ENCODE measurements around the gene PLD5.
"Not testable (repeated sequence)": the region's sequence is repeated elsewhere in the genome, so short reads cannot be mapped to it uniquely, and the experiment has no call there.

Gene PLD5

DNA sequence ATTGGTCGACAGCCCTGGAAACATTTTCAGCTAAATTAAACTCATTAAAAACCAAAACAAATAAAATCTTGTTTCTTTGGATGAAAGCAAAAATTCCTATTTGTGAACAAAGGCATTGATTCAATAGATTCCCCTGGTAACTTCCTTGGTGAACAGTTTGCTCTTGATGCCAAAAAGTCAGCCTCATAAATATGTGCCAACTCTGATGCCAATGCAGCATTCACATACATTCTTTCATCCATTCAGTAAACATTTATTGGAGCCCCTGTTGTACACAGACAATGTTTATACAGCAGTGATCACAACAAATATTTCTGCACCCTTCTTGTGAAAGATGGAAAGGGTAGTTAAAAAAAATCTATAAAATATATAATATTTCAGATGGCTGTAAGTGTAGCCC lies 107.8 kb downstream of the PLD5 start:
- no peak for DNase-seq

DNA sequence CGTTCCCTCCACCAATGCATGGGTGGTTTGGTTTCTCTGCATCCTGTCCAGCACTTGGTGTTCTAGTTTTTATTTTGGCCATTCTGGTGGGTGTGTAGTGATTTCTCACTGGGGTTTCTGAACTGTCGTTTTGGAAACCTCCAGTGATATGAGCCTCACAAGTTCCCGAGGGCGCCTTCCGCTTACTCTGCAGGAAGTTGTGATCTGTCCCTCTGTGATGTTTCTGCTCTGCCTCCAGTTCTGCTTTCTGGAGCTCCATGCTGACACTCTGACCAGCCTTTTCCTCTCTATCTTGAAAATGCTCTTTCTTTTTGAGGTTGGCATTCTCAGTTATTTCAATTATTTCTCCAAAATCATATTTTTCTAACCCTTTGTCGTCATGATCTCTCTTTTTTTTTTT lies 111.6 kb downstream of the PLD5 start:
- DNase-seq, result no peak

DNA sequence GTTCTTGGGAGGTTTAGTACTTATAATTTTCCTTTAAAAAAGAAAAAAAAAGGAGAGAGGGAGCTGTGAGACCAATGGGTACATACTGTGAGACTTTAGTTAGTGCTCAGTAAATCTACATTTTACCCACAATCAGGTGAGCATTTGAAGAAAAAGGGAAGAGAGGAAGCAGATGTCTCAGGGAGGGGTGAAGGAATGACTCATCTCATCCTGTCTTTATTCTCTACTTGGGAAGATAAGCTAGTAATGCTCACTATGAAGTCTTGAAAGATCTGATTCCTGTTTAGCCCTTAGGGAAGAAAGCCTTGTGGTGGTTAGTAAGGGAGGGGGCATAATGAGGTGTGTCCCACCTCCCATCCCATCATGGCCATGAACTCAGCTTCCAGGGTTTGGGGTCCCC lies 112.6 kb downstream of the PLD5 start:
- no peak for DNase-seq

DNA sequence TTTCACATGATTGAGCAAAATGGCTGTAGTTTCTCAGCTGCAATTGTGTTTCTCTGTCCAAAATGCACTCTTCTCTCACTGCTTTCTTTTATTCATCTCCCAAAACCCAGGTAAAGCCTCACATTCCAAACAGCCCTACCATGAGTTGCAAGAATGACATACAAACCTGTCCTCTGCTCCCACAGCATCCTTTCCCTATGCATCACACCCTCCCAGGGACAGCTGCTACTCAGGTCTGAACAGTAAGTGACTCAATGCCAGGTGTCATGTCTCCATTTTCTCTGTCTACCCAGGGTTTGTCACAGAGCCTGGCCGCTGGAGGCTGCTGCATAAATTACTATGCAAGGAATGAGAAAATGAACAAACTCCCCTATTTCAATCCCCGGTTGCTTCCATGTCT lies 118.5 kb downstream of the PLD5 start:
- no peak for DNase-seq

DNA sequence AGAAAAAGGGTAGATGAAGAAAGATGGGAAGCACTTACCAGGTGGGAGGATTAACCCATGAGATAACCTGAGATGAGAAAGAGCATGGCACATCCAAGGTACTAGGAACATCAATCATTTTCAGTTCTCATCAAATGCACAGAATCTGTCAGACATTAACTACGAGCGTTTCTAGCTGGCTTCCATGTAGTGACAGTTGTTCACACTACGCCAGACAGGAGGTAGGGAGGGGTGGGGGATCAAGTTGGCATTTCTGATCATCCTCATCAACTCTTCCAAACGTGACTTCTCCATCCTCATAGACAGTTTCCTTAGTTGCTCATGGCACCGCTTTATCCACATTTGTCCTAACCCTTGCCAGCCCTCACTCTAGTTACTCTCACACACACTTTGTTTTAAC lies 120.2 kb downstream of the PLD5 start:
- DNase-seq, result no peak

DNA sequence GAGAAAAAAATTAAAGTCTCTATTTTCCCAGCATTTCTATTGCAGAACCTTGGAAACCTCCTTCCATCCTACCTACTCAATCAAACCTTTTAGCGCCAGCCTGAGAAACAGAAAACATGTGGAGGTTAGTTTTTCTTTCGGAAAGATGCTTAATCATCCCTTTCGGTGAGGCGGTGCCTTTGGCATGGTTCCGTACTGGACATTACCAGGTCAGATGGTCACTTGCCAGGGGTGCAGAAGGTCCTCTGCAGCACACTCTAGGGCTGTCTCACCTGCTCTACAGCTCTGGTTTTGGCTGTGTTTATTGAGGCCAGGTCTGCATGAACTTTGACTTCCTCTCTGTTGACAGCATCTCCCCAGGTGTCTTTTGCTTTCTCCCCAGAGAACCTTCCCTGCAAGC lies 121.5 kb downstream of the PLD5 start:
- DNase-seq, result no peak

DNA sequence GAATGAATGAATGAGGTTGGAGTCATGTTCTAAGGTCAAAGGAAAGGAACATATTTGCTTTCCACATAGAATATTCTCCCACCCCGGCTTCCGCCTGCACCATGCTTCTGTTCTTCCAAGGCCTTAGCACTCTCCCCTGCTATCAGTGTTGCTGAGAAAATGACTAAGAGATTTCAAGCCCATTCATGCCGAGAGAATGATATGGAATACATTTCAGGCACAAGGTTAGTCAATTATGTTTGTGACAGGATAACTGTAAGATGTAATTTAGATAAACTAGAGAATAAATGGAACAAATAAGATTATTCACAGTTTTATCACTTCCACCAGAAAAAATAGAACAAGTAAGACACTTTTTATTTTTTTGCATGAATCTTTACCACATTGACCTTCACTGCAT lies 122.6 kb downstream of the PLD5 start:
- no peak for DNase-seq

DNA sequence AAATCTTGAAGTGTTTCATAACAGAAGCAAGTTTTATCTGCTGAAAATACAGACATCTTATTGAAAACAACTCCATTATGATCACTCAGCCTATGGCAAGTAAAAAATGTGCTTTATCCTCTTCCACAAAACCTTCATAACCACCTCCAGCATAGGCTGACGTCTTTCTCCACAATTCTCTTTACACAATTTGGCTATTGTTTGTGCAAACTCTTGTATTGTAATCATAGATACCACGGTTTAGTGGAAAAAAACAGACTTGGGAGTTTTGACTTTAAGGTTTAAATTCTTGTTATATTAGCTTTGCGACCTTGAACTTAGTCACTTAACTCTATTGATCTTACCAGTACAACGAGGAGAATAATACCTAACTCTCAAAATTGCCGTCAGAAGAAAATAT lies 126.1 kb downstream of the PLD5 start:
- no peak for DNase-seq

DNA sequence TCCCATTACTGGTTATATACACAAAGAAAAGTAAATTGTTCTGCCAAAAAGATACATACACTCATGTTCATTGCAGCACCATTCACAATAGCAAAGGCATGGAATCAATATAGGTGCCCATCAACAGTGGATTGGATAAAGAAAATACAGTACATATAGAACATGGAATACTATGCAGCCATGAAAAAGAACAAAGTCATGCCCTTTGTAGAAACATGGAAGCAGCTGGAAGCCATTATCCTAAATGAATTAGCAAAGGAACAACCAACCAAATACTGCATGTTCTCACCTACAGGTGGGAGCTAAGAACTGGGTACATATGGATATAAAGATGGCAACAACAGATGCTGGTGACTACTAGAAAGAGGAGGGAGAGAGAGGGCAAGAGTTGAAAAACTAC lies 132.6 kb downstream of the PLD5 start:
- no peak for DNase-seq

DNA sequence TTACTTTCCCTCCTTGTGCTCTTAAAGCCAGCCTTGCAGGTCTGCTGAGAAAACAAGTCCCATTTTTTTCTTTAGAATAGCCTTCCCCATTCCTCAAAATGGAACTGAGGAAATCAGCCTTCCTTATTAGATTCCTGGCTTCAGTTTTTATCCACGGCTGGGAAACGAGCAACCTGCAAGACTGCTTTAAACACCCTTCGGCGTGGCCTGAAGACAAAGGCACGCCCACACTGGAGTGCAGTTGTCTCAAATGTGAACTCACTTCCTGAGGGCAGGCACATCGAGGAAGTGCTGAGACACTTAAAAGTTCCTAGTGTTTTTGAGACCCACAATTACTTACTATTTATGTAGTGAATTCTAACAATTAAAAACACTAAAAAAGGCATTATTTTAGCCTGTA lies 148.4 kb downstream of the PLD5 start:
- DNase-seq, result not testable (repeated sequence)

DNA sequence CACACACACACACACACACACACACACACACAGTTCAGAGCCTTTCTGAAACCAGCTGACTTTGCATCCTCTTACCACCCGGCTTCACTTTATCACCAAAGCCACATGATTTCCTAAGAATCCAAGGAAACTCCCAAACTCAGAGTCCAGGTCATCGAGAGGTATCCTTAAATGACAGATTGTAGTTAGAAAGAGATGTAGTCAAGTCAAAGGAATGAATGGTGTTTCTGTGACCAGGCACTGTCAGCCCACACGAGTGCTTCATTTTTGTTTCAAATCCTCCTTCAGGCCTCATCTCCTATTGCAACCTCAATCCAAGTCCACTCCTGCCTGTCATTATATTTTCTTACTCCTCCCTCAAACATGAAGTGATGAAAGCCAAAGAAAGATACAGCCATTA lies 174.1 kb downstream of the PLD5 start:
- DNase-seq, result not testable (repeated sequence)

DNA sequence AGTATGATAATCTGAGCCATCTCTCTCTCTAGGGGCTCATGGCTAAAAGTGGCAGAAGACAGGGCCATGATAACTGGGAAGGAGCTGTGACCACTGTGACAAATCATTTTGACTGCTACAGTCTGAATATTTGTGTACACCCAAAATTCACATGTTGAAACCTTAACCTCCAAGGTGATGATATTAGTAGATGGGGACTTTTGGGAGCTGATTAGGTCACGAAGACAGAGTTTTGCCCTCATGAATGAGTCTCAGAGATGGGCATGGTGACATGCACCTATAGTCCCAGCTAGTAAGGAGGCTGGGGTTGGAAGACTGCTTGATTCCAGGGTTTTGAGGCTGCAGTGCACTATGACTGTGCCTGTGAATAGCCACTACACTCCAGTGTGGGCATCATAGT lies 174.9 kb downstream of the PLD5 start:
- DNase-seq, result no peak

DNA sequence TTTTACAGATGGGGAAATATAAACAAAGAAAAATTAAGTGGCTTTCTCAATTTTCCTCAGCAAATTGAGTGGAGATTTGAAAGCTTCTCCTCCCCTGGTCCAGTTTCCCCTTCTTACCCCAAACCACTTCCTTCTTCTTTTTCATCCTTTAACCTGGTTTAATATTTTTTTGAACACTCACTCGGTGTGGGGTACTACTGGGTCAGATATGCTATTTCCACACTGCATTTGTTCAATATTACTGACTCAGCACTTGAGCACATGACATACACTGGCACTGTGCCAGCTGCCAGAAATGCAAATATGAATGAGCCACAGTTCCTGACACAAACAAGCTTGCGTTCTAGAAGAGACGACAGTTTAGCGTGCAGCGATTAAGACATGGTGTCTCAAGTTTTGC lies 193.6 kb downstream of the PLD5 start:
- DNase-seq, result not testable (repeated sequence)

DNA sequence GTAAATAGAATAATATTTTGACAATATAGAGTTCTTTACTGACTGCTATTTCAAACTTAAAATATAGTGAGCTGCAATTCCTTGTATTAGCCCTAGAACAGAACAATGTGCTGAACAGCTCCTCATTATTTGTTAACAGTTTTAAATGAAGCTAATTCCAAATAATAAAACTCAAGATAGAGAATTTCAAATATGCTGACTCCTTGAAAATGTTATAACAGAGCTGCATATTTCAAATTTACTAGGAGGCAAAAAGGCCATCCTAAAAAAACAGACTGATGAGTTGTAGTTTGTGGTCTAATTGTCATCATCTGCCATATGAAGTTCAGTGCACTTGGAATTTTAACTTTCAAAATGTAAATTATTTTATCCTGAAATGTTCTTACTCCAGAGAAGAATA lies 197.1 kb downstream of the PLD5 start:
- not testable (repeated sequence) for DNase-seq

DNA sequence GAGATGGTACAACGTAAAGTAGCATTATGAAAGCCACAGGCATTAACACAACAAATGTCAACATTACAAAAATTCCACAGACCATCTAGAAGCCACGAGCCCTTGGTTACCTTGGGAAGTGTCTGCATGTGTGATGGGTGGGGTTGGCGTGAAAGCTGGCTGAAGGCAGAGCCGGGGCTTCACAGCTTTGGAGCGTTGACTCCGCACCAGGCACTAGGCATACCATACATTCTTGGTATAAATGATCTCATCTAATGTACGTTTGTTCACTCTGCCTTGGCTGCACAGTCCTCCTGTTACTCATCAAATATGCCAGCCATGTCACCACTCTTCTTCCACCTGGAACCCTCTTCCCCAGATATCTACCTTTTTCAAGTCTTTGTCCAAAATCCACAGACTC lies 202.5 kb downstream of the PLD5 start:
- DNase-seq, result not testable (repeated sequence)

DNA sequence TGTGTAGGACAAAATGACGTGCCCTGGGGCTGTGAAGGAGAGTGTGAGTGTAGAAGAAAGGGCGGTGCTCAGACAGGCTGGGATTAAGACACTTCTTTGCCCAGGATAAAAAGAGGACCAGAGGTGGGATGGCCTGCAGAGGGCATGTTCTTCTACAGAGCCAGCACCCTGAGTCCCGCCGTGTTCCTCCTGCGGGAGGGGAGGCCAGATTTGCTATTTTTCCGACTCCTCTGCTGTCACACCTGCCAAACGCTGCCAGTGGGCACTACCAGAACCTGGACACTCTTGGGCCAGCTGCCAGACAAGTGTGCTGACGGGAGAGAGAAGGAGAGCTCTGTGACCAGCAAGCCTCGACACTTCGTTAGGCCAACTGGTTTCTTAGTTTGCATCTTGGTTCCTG lies 206.4 kb downstream of the PLD5 start:
- DNase-seq, result no peak

DNA sequence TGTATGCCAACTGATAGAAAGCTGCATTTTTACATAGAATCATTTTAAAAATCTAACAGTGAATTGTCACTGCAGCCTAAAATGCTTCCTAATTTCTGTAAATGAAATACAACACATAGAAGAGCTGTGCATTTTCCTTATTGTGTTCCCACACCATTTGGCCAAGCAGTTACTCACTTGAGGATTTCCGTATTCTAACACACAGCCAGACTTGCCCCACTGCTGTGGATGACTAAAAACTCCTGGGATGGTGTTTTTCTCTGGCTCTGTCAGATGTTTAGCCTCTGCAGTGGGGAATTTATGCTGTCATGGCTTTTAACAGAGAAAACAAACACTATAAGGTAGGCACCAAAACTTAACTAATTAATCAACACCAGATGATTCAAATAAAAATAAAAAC lies 209.6 kb downstream of the PLD5 start:
- not testable (repeated sequence) for DNase-seq

DNA sequence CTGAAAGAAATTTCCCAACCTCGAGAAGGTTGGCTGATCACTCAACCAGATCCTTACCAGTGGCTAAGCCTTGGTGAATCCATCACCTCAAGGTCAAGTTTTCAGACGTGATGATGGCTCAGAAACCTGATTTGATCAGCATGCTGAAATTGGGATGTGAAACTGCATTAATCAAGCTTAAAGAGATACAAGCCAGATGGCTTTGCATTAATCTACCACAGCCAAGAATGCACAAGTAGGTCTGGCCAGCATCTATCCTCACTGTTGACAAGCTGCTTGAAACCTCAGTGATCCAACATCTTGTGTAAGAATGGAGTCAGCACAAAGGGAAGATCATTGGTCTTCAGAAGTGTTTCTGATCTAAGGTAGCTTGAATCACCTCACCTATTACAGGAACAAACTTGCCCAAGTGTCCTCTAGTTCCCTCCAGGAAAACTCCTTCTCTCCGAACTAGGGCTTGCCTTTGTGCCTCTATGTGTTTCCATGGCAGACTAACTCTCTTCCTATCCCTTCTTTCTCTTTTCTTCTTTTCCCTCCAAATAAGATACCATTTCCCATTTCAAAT lies 210.3 kb downstream of the PLD5 start:
- DNase-seq, result not testable (repeated sequence)

DNA sequence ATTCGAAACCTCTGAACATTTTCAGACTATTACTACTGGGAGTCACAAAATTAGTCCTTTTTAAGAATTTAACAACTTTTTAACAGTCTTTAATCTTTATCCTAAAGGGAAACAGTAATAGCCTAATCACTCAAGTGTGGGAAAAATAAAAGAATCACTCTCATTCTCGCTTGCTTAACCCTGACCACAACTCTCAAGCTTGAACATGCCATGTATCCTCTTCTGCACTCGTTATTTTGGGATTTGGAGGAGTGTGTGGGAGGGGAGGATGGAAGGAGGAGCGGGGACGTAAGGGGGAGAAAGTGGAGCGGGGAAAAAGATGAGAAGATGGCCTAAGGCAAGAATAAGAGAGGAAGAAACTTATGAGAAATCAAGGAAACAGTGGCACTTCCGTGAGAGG lies 215.8 kb downstream of the PLD5 start:
- not testable (repeated sequence) for DNase-seq

DNA sequence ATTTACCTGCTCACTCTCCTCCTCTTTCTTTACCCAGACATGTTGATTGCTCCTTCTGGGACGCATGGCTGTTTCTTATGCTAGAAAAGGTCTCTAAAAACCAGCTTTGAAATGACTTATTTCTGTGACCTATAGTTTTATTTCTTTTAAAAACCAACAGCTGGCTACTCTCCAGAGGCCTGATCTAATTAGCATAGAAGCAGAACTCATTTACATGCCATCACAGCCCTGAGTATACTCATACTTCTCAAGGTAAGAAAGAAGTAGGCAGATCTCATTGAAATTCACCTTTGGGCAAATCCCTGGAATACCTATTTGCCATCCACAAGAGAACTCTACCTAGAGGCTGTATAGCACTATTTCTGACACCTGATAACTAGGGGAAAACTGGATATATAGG lies 230.7 kb downstream of the PLD5 start:
- DNase-seq, result not testable (repeated sequence)

DNA sequence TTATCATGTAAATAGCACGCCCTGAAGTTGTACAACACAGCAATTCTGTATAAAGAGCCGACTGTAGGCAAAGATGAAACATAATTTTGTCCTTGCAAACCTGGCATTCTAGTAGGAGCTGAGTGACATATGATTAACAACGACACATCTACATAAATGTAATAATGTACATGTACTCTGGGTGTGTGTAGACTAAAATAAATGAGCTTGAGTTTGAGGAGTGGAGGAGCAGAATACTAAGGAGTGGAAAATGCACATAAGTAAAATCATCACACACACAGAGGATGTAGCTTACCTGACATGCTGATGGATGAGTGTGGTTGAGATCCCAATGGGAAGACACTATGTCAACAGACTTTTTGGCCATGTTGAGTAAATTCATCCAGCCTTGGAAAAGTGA lies 236.4 kb downstream of the PLD5 start:
- DNase-seq, result not testable (repeated sequence)

DNA sequence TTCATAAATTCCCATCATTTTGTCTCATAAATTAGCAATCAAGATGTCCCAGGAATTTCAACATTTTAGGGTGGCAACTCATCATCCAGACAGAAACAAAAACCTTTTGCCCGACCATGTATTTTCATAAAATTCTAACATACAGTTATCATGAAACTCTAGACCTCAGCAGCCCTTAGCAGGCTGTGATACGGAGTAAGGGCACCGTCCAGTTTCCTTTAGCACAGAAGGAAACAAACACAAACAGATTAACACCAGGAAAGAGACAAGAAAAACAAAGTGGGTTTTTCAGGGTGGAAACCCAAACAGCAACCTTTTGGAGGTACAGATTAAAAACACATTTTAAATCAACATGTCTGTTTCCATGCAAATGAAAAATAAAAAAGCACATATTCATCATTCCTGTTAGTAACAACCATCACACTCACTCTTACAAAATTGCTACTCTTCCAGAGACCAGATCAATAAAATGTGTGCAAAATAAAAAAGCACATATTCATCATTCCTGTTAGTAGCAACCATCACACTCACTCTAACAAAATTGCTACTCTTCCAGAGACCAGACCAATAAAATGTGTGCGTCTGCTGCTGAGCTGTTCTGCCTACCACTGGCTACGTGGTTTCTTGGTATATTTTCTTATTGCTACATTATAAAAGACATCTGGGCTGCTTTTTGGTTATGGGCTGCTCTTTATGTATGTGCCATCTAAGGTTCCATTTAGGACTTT lies 241.6 kb downstream of the PLD5 start:
- DNase-seq, result not testable (repeated sequence)

DNA sequence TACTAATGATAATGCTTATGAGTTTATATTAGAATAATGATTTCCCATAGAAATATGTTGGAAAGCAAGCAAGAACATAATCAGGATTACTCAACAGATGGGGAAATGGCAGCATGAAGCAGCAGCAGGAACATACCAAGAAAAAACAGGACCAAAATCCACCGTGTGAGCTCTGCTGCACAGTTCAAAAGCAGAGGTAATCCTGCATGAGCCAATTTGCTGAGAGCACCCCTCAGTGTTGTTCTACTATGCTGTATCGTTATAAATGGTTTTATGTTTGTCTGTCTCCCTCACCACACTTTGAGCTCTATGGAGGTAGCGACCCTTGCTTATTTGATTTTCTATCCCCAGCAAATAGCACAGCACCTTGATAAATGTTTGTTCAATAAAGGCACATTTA lies 246.1 kb downstream of the PLD5 start:
- DNase-seq, result not testable (repeated sequence)

DNA sequence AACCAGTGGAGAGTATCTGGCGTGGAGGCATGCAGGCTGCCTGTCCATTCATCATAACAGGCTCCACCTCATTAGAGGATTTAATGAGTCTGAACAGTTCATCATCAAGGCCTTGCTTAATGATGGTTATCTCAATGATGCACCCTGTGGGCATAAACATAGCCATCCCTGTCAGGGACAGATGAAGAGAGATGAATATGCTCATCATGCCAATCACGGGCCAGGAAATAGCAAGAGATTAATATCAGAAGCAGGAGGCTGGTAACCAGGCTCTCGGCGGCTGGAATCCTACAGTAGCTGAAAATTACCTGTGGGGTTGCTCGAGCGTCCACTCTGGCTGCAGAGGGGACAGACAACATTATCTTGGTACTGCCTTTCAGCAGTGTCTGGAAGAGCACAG lies 247.7 kb downstream of the PLD5 start:
- DNase-seq, result not testable (repeated sequence)

DNA sequence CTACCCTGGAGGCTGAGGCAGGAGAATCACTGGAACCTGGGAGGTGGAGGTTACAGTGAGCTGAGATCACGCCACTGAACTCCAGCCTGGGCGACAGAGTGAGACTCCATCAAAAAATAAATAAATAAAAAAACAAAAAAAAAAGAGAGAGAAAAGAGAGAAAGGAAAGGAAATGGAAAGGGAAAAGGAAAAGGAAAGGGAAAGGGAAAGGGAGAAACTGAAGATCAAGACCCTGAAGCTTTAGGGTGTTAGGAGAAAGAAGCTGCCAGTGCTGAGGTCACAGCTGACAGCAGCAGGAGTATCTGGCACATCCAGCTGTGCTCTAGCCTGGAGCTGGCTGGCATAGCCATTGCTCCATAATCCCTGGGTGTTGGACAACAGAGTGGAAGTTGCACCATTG lies 257.5 kb downstream of the PLD5 start:
- not testable (repeated sequence) for DNase-seq
